B cell (primary cell): ENCODE results near the gene FGF5. TPM values are rescaled to one million over a fixed set of nuclear protein-coding genes. Genes with fewer than 3 reads are reported as not detected.

Experiments used
- ATAC-seq: fragments of 200-7000 bp; cut with Tn5 transposase; one replicate; pipeline ENCODE4 v1.10.0; 2021; ENCODE audit warnings: low read depth, mild to moderate bottlenecking, moderate number of reproducible peaks, moderate library complexity
- CTCF ChIA-PET: fragments of 350-600 bp; sonication (Branson Sonifier 250); formaldehyde crosslinking; loops from one replicate; lab custom pipeline; 2021; ENCODE audit warnings: antibody characterized with exemption, inconsistent platforms; lab: Charles Lee
- POLR2A ChIA-PET: fragments of 350-600 bp; sonication (Branson Sonifier 250); formaldehyde crosslinking; loops from one replicate; lab custom pipeline; 2021; ENCODE audit warnings: antibody characterized with exemption; lab: Charles Lee
- DNase-seq: peaks from one replicate; pipeline ENCODE4 v3.0.0; 2013
- H2AFZ ChIP-seq: 2 replicates; pipeline ENCODE4 v1.6.1; 2012; ENCODE audit warnings: mild to moderate bottlenecking, low read depth, low read length; ENCODE audit not compliant: insufficient read depth, poor library complexity, severe bottlenecking
- H3K27ac ChIP-seq, 2 donors: 1 replicate in 1 of 2; 2 replicates in 1 of 2; pipeline ENCODE4 v1.5.1; 2012 to 2013; ENCODE audit warnings: low read length in 2 of 2, mild to moderate bottlenecking in 2 of 2, moderate library complexity in 1 of 2
- H3K27me3 ChIP-seq, 4 experiments: fragments of 200-600 bp in 1 of 4; sonication (generic) in 1 of 4; replicated peaks in 1 of 4; 1 replicate in 2 of 4; 2 replicates in 2 of 4; pipeline versions ENCODE4 v1.6.1 to v1.7.0; 2013 to 2016; ENCODE audit warnings: low read length in 3 of 4, mild to moderate bottlenecking in 2 of 4, mixed read lengths in 1 of 4, moderate library complexity in 1 of 4; ENCODE audit not compliant: insufficient read depth in 4 of 4, control insufficient read depth in 3 of 4; ENCODE audit errors: control extremely low read depth in 1 of 4
- H3K36me3 ChIP-seq, 2 experiments: replicated peaks in 1 of 2; 1 replicate in 1 of 2; 2 replicates in 1 of 2; pipeline versions ENCODE4 v1.6.1 to v1.7.1; 2013; ENCODE audit warnings: low read length in 1 of 2; ENCODE audit not compliant: insufficient read depth in 2 of 2, control insufficient read depth in 1 of 2; ENCODE audit errors: control extremely low read depth in 1 of 2, extremely low read depth in 1 of 2
- H3K4me1 ChIP-seq, 2 donors: fragments of 200-600 bp in 1 of 2; sonication (generic) in 1 of 2; 1 replicate in 1 of 2; 2 replicates in 1 of 2; pipeline versions ENCODE4 v1.5.1 to v1.6.1; 2013 to 2017; ENCODE audit warnings: low read length in 2 of 2; ENCODE audit not compliant: control insufficient read depth in 2 of 2, insufficient read depth in 2 of 2
- H3K4me2 ChIP-seq: replicated peaks from 2 replicates; pipeline ENCODE3; 2012; ENCODE audit warnings: mild to moderate bottlenecking, low read depth, low read length; ENCODE audit not compliant: poor library complexity, severe bottlenecking
- H3K4me3 ChIP-seq, 5 experiments: fragments of 200-600 bp in 1 of 5; sonication (generic) in 1 of 5; 1 replicate in 3 of 5; 2 replicates in 2 of 5; pipeline versions ENCODE4 v1.5.1 to v1.7.0; 2011 to 2016; ENCODE audit warnings: low read length in 4 of 5, mild to moderate bottlenecking in 4 of 5, low read depth in 2 of 5, control low read depth in 1 of 5, moderate library complexity in 1 of 5; ENCODE audit not compliant: insufficient read depth in 1 of 5; ENCODE audit errors: control extremely low read depth in 1 of 5, extremely low read depth in 1 of 5
- H3K79me2 ChIP-seq: fragments of 200-600 bp; sonication (generic); one replicate; pipeline ENCODE4 v1.6.0; 2016; ENCODE audit warnings: low read length; ENCODE audit not compliant: control insufficient read depth, insufficient read depth
- H3K9ac ChIP-seq: fragments of 200-600 bp; sonication (generic); 2 replicates; pipeline ENCODE4 v1.6.1; 2017; ENCODE audit warnings: mild to moderate bottlenecking, low read length, moderate library complexity
- H3K9me3 ChIP-seq, 3 donors: one replicate each; pipeline versions ENCODE4 v1.6.1 to v1.7.1; 2013; ENCODE audit warnings: low read length in 2 of 3; ENCODE audit not compliant: control insufficient read depth in 2 of 3, insufficient read depth in 1 of 3; ENCODE audit errors: control extremely low read depth in 1 of 3
- H4K20me1 ChIP-seq: 2 replicates; pipeline ENCODE4 v1.6.0; 2012; ENCODE audit warnings: mild to moderate bottlenecking, low read length; ENCODE audit not compliant: insufficient read depth, control insufficient read depth, poor library complexity, severe bottlenecking
- H3K27ac Mint-ChIP-seq: one replicate; pipeline ENCODE4 v1.8.0; 2021; ENCODE audit warnings: mixed read lengths
- H3K27me3 Mint-ChIP-seq: one replicate; pipeline ENCODE4 v1.8.0; 2021; ENCODE audit warnings: mixed read lengths
- H3K4me1 Mint-ChIP-seq: one replicate; pipeline ENCODE4 v1.8.0; 2021; ENCODE audit warnings: mixed read lengths
- H3K4me3 Mint-ChIP-seq: one replicate; pipeline ENCODE4 v1.8.0; 2021; ENCODE audit warnings: mixed read lengths
- H3K9me3 Mint-ChIP-seq: one replicate; pipeline ENCODE4 v1.8.0; 2022; ENCODE audit warnings: mixed read lengths; ENCODE audit not compliant: insufficient read depth
- EZH2 ChIP-seq: IDR thresholded peaks from 2 replicates; pipeline ENCODE4 v1.6.1; 2012; ENCODE audit warnings: borderline replicate concordance, low read depth, mild to moderate bottlenecking, moderate library complexity, low read length; ENCODE audit not compliant: insufficient read depth, poor library complexity, severe bottlenecking
- WGBS: methylation state at CpG from one replicate; pipeline ENCODE4 v1.1.5; 2013; ENCODE audit warnings: missing lambda C conversion rate; ENCODE audit not compliant: insufficient coverage; 5-methylcytosine and 5-hydroxymethylcytosine counted together
- intact Hi-C: fragments of 100-400 bp; cut with micrococcal nuclease; formaldehyde crosslinking; loops from one replicate; pipeline ENCODE4 v1.10.0; 2022
- polyA plus RNA-seq: library from polyadenylated mRNA; depleted of rRNA; stranded (reverse); fragments of >200 nt; gene quantifications from 2 replicates; pipeline ENCODE4 v1.2.3, GENCODE V29; 2012
- total RNA-seq, 2 donors: library from RNA; stranded (reverse); fragments of 120-200 nt in 1 of 2; gene quantifications; 1 replicate in 1 of 2; 2 replicates in 1 of 2; pipeline versions ENCODE4 v1.2.3 to v1.2.4, GENCODE V29; 2013 to 2022
- TF ChIP-seq, protein P1 (sequence below): fragments of 200-600 bp; IDR thresholded peaks from one replicate; pipeline ENCODE4 v1.8.0; 2022; ENCODE audit warnings: antibody characterized with exemption, mild to moderate bottlenecking

FGF5 gene
- total and polyA plus RNA-seq, 2 donors (not counting 1 experiment from before 2014, with no cell fraction given), result 0.01 TPM; not detected in 1

DNA sequence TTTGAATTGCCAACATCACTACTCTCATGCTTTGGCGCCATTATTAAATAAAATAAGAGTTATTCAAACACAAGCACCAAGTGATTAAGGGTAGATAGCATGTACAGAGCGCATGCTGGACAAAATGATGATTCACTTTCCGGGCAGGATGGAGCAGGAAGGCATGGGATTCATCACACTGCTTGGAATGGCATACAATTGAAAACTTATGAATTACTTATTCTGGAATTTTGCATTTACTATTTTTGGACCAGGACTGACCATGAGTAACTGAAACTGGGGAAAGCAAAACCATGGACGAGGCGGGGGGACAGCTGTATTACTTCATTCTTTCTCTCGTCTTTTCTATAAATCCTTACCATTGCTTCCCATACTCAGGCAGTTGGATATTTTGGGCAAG is 28.5 kb upstream of the FGF5 start:
- no peaks in the 10 kb centered on the region for H3K9me3 Mint-ChIP-seq
- H3K4me2 ChIP-seq, result no peak overlapping the region
- H3K9me3 ChIP-seq, result no peaks in the 10 kb centered on the region

DNA sequence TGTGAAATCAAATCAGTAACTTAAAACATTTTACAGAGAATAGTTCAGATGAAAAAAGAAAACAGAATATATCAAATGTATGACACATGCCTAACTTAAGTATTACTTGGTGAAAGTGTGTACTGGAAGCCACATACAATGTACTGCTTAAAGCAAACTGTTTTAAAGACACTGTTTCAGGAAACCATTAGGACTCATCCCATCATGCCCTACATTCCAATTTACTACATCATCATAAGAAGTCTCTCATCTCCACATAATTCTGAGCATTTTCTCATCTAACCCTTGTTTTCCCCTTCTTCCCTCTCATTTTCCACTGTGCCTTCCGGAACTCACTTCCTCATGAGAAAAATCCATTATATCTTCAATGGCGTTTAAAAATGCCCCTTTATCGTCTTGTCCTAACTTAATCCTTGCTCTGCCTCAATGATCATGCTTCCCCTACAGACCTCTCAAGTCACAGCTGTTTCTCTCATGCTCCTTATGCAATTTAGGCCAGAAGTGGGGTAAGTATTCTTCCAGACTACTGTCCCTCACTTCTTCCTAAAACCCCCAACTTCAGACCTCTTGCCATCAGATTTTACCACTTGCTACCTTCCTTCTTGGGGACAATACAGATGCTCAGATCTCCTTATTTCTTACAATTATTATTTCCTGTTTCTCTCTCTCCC is 26.8 kb upstream of the FGF5 start:
- H3K27me3 Mint-ChIP-seq, result peaks cover 10% of the 10 kb centered on the region

More for the DNA sequence above, 28.5 kb upstream of the FGF5 start:
- Mint-ChIP-seq H3K27ac (no peak overlapping the region), H3K4me3 (no peak overlapping the region), H3K27me3 (peaks cover 5% of the 10 kb centered on the region), H3K4me1 (no peaks in the 10 kb centered on the region)
- Histone ChIP-seq H4K20me1 (no peaks in the 10 kb centered on the region), H3K4me3 (no peak overlapping the region), H3K27ac (no peak overlapping the region), H3K36me3 (no peaks in the 10 kb centered on the region), H3K79me2 (no peaks in the 10 kb centered on the region), H3K27me3 (peaks cover 0 to 7% (median 2%) of the 10 kb centered on the region in 4 experiments), H3K4me1 (no peaks in the 10 kb centered on the region), H2AFZ (no peak overlapping the region), H3K9ac (no peak overlapping the region)
- TF ChIP-seq EZH2, result no peak
- TF ChIP-seq, protein P1, sequence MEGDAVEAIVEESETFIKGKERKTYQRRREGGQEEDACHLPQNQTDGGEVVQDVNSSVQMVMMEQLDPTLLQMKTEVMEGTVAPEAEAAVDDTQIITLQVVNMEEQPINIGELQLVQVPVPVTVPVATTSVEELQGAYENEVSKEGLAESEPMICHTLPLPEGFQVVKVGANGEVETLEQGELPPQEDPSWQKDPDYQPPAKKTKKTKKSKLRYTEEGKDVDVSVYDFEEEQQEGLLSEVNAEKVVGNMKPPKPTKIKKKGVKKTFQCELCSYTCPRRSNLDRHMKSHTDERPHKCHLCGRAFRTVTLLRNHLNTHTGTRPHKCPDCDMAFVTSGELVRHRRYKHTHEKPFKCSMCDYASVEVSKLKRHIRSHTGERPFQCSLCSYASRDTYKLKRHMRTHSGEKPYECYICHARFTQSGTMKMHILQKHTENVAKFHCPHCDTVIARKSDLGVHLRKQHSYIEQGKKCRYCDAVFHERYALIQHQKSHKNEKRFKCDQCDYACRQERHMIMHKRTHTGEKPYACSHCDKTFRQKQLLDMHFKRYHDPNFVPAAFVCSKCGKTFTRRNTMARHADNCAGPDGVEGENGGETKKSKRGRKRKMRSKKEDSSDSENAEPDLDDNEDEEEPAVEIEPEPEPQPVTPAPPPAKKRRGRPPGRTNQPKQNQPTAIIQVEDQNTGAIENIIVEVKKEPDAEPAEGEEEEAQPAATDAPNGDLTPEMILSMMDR, result no peak
- ATAC-seq (no peak), DNase-seq (no peak)
- POLR2A ChIA-PET, result no interaction called here
- CTCF ChIA-PET, result no interaction called here
- intact Hi-C loops, result no loop called here
- WGBS, result 100% methylated on average over 1 of the region's 6 CpGs

More for the DNA sequence above, 26.8 kb upstream of the FGF5 start:
- no peak overlapping the region for H3K4me3 ChIP-seq
- Mint-ChIP-seq H3K4me1 (no peaks in the 10 kb centered on the region), H3K27ac (no peak overlapping the region), H3K9me3 (no peaks in the 10 kb centered on the region), H3K4me3 (no peak overlapping the region)
- H3K27me3 ChIP-seq, result peaks cover 0 to 9% (median 4%) of the 10 kb centered on the region in 4 experiments
- H3K9me3 ChIP-seq, result no peaks in the 10 kb centered on the region
- no peaks in the 10 kb centered on the region for H4K20me1 ChIP-seq
- ChIA-PET CTCF (no interaction called here), POLR2A (no interaction called here)
- no peak overlapping the region for H3K9ac ChIP-seq
- WGBS, result 100% methylated on average over 1 of the region's 3 CpGs
- no peaks in the 10 kb centered on the region for H3K36me3 ChIP-seq
- intact Hi-C loops, result no loop called here
- H3K27ac ChIP-seq, result no peak overlapping the region
- TF ChIP-seq EZH2, result no peak
- no peak overlapping the region for H3K4me2 ChIP-seq
- no peaks in the 10 kb centered on the region for H3K4me1 ChIP-seq
- DNase-seq (no peak), ATAC-seq (no peak)
- H3K79me2 ChIP-seq, result no peaks in the 10 kb centered on the region
- H2AFZ ChIP-seq, result no peak overlapping the region
